HUES48 (cell line): ENCODE measurements around the gene RIMBP2.

Source experiments
- H3K27ac ChIP-seq: one replicate; pipeline ENCODE4 v1.7.0; 2013; ENCODE audit warnings: low read depth, low read length, inconsistent platforms
- H3K27me3 ChIP-seq: 2 replicates; pipeline ENCODE4 v1.6.1; 2013; ENCODE audit warnings: mild to moderate bottlenecking, low read length; ENCODE audit not compliant: control insufficient read depth, insufficient read depth
- H3K36me3 ChIP-seq: 2 replicates; pipeline ENCODE4 v1.6.1; 2013; ENCODE audit warnings: low read length; ENCODE audit not compliant: control insufficient read depth, insufficient read depth
- H3K4me1 ChIP-seq: 2 replicates; pipeline ENCODE4 v1.6.1; 2013; ENCODE audit warnings: mild to moderate bottlenecking, low read length; ENCODE audit not compliant: control insufficient read depth, insufficient read depth
- H3K4me3 ChIP-seq: 2 replicates; pipeline ENCODE4 v1.5.1; 2013; ENCODE audit warnings: mild to moderate bottlenecking, low read depth, low read length
- H3K9ac ChIP-seq: 2 replicates; pipeline ENCODE4 v1.6.1; 2013; ENCODE audit warnings: mild to moderate bottlenecking, low read depth, low read length, moderate library complexity
- H3K9me3 ChIP-seq: 2 replicates; pipeline ENCODE4 v1.6.1; 2013; ENCODE audit warnings: low read length; ENCODE audit not compliant: control insufficient read depth, insufficient read depth

RIMBP2 gene

DNA sequence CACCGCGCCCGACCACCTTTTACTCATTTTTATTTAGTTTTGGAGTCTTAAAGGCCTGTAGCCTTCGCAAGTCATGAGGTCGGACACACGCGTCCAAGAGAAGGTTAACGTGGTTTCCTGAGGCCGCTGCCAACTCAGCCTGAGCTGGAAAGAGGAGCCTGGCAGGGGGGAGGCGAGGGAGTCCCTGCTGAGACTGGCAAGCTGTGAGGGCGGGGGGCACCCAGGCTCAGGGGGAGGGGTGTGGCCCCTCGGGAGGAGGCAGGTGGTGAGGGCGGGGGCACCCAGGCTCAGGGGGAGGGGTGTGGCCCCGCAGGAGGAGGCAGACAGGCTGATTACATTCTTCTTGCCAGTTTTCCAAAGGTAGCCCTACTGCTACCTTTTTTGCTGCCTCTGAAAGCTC, 235.2 kb downstream of the RIMBP2 start:
- Histone ChIP-seq H3K36me3 (no peaks in the 10 kb centered on the region), H3K4me3 (no peak overlapping the region), H3K9me3 (no peaks in the 10 kb centered on the region), H3K9ac (no peak overlapping the region), H3K27ac (no peak overlapping the region), H3K27me3 (no peaks in the 10 kb centered on the region), H3K4me1 (peaks cover 14% of the 10 kb centered on the region)

DNA sequence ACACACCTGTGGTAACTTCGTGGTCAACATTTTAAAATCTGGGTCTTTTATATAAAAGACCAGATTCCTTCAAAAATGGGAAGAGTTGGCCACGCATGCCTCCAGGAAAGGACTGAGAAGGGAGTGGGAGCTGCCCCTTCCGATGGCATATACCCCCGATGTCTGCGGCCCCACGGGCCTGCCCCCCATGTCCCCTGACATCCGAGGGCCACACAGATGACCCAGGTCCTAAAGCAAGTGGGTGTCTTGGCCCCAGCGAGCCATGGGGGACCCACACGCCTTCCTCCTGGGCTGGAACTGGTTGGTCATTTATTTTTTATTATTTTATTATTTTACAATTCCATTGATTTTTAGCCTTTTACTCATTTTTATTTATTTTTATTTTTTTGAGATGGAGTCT, 235.9 kb downstream of the RIMBP2 start:
- Histone ChIP-seq H3K9me3 (no peaks in the 10 kb centered on the region), H3K4me1 (peaks cover 14% of the 10 kb centered on the region), H3K27ac (no peak overlapping the region), H3K27me3 (no peaks in the 10 kb centered on the region), H3K36me3 (no peaks in the 10 kb centered on the region), H3K9ac (no peak overlapping the region), H3K4me3 (no peak overlapping the region)

DNA sequence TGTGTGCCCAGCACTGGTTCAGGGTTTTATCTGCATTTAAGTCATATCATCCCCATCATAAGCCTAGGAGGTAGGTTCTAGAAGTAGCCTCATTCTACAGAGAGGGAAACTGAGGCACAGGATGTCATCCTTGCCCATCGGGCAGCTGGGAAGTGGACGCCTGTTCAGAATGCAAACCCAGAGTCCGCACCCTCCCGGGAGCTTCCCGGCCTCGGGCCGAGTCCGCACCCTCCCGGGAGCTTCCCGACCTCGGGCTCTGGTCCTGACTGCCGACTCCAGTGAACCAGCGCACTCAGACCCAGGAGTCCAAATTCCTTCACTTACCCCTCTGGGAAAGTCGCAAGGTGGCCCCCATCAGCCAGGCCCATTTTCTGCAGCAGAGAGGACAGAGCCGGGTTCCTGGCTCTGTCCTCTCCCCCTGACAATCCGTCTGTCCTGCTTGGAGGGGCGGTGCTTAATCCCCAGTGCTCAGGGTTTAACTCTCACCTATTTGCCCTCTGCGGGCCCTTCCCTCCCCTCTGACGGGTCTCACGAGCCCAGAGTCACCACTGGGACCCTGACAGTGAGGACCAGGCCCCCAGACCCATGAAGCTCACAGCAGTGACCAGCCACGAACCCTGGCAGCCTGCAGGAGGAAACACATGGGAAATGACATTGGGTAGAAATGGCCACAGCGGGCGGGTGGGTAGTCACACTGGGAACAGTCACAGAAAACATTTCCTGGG, 236.5 kb downstream of the RIMBP2 start:
- H3K4me1 ChIP-seq, result peaks cover 14% of the 10 kb centered on the region
- no peak overlapping the region for H3K9ac ChIP-seq
- no peaks in the 10 kb centered on the region; the same call in 1 of the 2 replicates for H3K27me3 ChIP-seq
- H3K9me3 ChIP-seq, result no peaks in the 10 kb centered on the region
- H3K36me3 ChIP-seq, result no peaks in the 10 kb centered on the region
- no peak overlapping the region for H3K27ac ChIP-seq
- H3K4me3 ChIP-seq, result no peak overlapping the region

DNA sequence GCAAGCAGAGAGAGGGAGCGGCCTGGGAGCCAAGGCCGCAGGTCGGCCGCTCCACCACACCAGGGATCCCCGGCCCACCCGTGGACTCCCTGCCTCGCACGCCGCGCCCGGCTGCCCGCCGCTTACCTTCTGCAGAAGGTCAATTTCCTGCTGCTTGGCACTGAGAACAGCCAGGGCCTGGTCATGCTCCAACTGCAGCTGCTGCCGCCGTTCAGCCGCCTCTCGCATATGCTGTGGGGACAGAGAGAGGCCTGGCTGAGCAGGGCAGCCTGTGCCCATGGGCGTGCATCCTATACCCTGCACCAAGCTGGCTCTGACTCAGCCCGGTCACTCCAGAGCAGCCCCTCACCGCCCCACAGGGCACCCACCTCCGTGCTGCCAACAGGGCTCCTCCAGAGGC, 237.3 kb downstream of the RIMBP2 start:
- H3K27ac ChIP-seq, result no peak overlapping the region
- H3K9me3 ChIP-seq, result no peaks in the 10 kb centered on the region
- H3K4me1 ChIP-seq, result peaks cover 14% of the 10 kb centered on the region
- H3K36me3 ChIP-seq, result no peaks in the 10 kb centered on the region
- H3K4me3 ChIP-seq, result no peak overlapping the region
- no peaks in the 10 kb centered on the region; the same call in 1 of the 2 replicates for H3K27me3 ChIP-seq
- H3K9ac ChIP-seq, result no peak overlapping the region

DNA sequence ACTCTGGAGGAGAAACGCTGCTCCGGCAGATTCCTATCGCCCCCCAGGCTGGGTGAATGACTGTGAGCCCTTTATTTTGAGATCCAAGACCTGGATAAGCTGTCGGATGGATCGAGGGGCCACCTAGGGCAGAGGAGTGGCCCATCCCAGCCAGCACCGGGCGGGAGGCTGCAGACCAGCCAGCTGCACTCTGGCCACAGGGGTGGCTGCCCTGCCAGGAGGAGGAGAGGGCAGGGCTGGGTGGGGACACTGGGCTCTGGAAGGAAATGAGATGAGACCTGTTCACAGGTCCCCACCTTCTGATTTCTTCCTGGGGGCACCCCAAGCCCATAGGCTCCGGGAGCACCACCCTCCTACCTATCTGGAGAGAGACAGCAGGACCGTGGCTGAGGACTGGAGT, 238.4 kb downstream of the RIMBP2 start:
- H3K9me3 ChIP-seq, result no peaks in the 10 kb centered on the region
- no peaks in the 10 kb centered on the region; the same call in 1 of the 2 replicates for H3K27me3 ChIP-seq
- peaks cover 14% of the 10 kb centered on the region for H3K4me1 ChIP-seq
- H3K4me3 ChIP-seq, result no peak overlapping the region
- H3K27ac ChIP-seq, result no peak overlapping the region
- no peaks in the 10 kb centered on the region for H3K36me3 ChIP-seq
- no peak overlapping the region for H3K9ac ChIP-seq

DNA sequence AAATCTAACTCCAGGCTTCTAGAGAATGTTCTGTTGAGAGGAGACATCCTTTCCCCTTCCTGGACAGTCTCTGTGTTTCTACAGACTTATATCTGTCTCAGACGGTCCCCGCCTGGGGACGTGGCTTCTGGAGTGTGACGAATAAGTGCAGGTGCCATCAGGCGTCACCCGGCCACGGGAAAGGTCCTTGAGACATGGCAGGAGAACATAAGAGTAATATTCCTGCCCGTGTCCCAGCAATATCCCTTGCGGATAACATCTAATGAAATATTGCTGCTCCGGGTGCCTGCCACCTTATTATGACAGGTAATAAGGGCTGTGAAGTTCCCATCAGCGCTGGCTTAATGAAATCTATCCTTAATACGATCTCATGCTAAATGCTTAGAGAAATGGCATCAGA, 238.8 kb downstream of the RIMBP2 start:
- Histone ChIP-seq H3K27me3 (no peaks in the 10 kb centered on the region; the same call in 1 of the 2 replicates), H3K9ac (no peak overlapping the region), H3K4me1 (peaks cover 12% of the 10 kb centered on the region), H3K27ac (no peak overlapping the region), H3K36me3 (no peaks in the 10 kb centered on the region), H3K4me3 (no peak overlapping the region), H3K9me3 (no peaks in the 10 kb centered on the region)

DNA sequence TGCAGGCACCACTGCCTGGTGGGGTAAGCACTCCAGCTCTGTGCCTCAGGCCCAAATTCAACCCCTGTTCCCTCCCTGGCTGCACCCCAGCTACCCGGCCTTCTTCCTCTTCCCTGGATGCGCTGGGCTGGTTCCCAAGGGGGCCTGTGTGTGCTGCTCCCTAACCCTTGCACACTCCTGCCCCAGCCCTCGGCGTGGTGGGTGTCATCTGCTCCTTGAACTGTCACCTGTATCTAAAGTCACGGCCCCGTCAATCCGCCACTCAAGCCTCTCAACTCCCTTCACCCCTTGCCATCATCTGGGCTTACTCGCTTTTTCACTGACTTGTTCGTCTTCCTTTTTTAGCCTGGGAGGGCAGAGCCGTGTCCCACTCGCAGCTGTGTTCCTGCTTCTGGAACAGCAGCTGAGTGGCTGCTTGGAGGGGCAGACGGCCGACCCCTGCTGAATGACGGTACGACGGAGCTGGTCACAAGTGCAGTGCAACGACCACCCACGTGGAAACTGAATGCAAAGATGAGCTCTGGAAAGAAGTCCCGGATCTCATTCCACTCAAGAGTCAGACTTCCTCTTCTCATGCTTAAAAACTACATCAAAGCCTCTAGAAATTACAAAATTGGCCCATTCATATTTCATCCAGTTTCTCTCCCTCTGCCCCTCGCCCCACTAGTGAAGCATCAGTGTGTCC, 239.5 kb downstream of the RIMBP2 start:
- Histone ChIP-seq H3K4me1 (peaks cover 6% of the 10 kb centered on the region), H3K27ac (no peak overlapping the region), H3K4me3 (no peak overlapping the region), H3K9me3 (no peaks in the 10 kb centered on the region), H3K36me3 (no peaks in the 10 kb centered on the region), H3K27me3 (no peaks in the 10 kb centered on the region; the same call in 1 of the 2 replicates), H3K9ac (no peak overlapping the region)

DNA sequence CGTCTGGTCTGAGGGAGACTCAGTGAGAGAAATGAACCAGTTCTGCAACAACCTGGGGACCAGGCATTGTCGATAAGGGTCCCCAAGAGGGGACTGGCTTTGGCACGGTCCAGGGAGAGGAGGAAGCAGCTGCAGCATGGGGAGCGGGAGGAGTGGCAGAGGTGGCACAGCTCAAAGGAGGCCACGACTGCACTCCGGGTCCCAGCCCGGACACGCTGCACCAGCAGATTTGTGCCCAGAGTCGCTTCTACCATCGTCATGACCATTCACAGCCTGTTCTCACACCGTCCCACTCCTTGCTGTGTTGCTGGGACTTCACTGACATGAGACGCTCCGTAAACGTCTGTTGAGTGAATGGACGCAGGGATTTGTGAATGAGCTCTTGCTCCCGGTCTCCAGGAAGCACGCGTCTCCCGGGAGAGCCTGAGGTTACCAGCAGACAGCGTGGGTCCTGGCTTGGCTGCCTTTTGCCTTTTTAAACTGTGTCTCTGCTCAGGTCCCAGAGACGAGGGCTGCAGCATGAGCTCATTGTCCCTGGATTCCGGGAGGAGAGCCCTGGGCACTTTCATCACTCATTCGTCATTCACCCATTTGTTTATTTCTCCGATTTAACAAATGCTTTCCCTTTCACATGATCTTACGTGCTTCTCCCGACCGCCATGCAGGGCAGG, 241.4 kb downstream of the RIMBP2 start:
- H3K9me3 ChIP-seq, result no peaks in the 10 kb centered on the region
- no peaks in the 10 kb centered on the region; the same call in 1 of the 2 replicates for H3K27me3 ChIP-seq
- H3K4me1 ChIP-seq, result no peaks in the 10 kb centered on the region
- H3K4me3 ChIP-seq, result no peak overlapping the region
- H3K9ac ChIP-seq, result no peak overlapping the region
- no peak overlapping the region for H3K27ac ChIP-seq
- no peaks in the 10 kb centered on the region for H3K36me3 ChIP-seq

DNA sequence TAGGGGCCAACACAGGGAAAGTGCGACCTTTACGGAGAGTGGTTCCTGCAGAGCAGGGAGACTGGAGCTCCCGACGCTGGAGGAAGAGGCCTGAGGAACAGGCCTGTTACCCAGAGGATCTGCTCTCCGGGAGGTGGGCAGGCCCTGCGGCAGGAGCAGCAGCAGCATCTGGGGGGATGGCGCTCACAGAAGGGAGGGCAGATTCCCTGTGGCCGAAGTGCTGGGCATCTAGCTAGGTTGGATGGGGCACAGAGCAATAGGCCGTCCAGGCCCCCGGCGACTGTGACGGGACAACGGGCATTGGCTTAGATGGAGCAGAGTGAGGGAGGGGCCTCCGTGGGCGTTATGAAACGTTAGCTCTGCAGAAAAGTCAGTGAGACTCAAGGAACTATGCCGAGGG, 242.8 kb downstream of the RIMBP2 start:
- no peak overlapping the region for H3K4me3 ChIP-seq
- H3K9ac ChIP-seq, result no peak overlapping the region
- H3K9me3 ChIP-seq, result no peaks in the 10 kb centered on the region
- no peak overlapping the region for H3K27ac ChIP-seq
- H3K4me1 ChIP-seq, result no peaks in the 10 kb centered on the region
- H3K36me3 ChIP-seq, result no peaks in the 10 kb centered on the region
- no peaks in the 10 kb centered on the region; the same call in 1 of the 2 replicates for H3K27me3 ChIP-seq

DNA sequence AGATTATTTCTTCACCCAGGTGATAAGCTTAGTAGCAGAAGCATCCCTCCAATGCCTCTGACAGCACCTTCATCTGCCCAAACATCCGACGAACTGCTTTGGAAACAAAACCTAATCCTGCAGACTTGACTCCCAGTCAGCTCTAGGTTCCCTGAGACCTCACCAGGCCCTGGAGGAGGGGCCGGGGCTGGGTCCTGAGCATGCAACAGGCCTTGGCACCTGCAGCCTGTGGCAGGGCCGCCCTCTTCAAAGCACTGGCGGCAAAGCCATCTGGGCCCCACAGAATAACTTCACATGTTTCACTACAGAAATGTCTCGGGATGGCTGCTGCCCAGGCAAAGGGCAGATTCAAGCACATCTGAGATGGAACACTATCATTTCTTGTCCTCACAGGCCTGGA, 245.1 kb downstream of the RIMBP2 start:
- Histone ChIP-seq H3K27me3 (no peaks in the 10 kb centered on the region; the same call in 1 of the 2 replicates), H3K4me1 (peaks cover 12% of the 10 kb centered on the region), H3K36me3 (no peaks in the 10 kb centered on the region), H3K27ac (no peak overlapping the region), H3K9ac (no peak overlapping the region), H3K9me3 (no peaks in the 10 kb centered on the region), H3K4me3 (no peak overlapping the region)

DNA sequence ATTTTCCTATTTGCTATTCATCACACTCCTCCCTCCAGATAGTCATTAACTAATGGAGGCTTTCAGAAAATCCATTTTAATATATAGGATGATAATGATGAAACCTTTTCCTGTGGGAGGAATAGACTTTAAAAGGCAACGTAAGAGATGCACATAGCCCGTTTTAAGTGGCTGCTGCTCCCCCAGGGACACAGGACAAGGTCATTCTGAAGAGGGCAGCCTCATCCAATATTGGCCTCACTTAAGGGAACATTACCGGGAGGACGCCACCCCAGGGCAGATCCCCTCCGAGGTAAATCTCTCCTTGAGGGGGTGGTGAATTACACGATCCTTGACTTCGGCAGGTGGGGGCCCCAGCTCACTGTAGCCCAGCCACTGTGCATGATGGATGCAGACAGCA, 246.5 kb downstream of the RIMBP2 start:
- Histone ChIP-seq H3K4me3 (no peak overlapping the region), H3K27me3 (no peaks in the 10 kb centered on the region), H3K36me3 (no peaks in the 10 kb centered on the region), H3K9ac (no peak overlapping the region), H3K4me1 (peaks cover 14% of the 10 kb centered on the region), H3K27ac (no peak overlapping the region), H3K9me3 (no peaks in the 10 kb centered on the region)
